ENCODE measurements around the gene FCGR1A.
"Not testable (repeated sequence)": the region's sequence is repeated elsewhere in the genome, so short reads cannot be mapped to it uniquely, and the experiment has no call there.

Gene FCGR1A

GRCh38 chr1:149782600-149782999, at the start of gene FCGR1A:
Gene FCGR1A (plus strand): TSS chr1:149782694. CDS start chr1:149782744, 50 bp downstream.
- DNase-seq (ENCODE audit: extremely low read depth in 1 of 2, low read depth in 1 of 2): not testable (repeated sequence)

- DNase-seq (ENCODE audit: extremely low read depth in 1 of 2, low read depth in 1 of 2): not testable (repeated sequence)
These were observed 49.7 kb upstream of the FCGR1A start for GRCh38 chr1:149732781-149733180.

- not testable (repeated sequence) for DNase-seq (ENCODE audit: extremely low read depth in 1 of 2, low read depth in 1 of 2)
These were observed 47.8 kb upstream of the FCGR1A start for GRCh38 chr1:149734692-149735091.

DNA sequence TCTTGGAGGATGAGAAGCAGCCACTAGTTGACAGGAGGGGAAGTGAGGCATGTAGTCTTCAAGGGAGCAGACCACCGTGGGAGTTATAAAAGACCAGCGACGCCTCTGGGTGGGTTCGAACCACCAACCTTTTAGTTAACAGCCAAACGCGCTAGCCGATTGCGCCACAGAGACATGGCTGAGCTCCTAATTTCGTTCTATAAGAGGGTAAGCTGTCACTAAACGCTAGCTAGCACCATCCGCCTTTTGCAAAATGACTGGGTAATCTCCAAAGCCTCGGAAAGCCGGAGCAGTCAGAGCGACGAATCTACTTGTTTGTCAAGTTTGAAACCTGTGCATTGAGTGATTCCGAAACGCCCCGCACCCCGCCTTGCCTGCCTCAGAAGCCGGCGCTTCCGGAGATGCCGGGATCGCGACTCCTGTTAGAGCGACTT, 42.3 kb upstream of the FCGR1A start:
- DNase-seq (ENCODE audit: extremely low read depth in 1 of 2, low read depth in 1 of 2): not testable (repeated sequence)

DNA sequence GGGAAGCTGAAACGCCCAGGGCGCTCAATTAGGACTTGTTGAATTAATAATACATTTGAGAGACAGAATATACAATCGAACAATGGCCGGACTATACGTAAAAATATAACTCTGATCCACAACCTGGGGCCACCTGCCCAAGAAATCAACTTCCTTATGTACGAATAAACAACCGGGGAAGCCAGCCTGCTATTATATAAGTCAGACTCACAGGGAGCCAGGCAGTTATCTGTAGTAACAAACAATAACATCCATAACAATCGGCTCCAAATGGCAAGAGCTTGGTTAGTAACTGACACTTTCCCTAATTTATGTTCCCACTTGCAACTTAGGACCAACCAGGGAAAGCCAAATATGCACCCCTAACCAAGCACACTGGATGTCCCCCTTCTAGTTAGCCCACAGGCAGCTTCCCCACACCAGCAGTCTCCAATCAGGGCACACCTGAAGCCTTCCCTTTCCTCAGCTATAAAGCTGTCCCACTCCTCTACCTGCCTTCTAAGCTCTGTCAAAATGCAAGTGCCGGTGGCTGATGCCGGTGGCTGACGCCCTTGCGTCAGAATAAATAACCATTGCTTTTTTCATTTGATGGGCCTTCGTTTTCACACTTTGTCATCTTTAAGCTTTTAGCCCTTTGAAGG, 41.8 kb upstream of the FCGR1A start:
- not testable (repeated sequence) for DNase-seq (ENCODE audit: extremely low read depth in 1 of 2, low read depth in 1 of 2)

GRCh38 chr1:149741914-149742313, 40.6 kb upstream of the FCGR1A start:
- DNase-seq (ENCODE audit: extremely low read depth in 1 of 2, low read depth in 1 of 2): not testable (repeated sequence)

- not testable (repeated sequence) for DNase-seq (ENCODE audit: extremely low read depth in 1 of 2, low read depth in 1 of 2)
These were observed 35.8 kb upstream of the FCGR1A start for GRCh38 chr1:149746463-149747356.

GRCh38 chr1:149747359-149748143, 34.9 kb upstream of the FCGR1A start:
- DNase-seq (ENCODE audit: extremely low read depth in 1 of 2, low read depth in 1 of 2): not testable (repeated sequence)

- not testable (repeated sequence) for DNase-seq (ENCODE audit: extremely low read depth in 1 of 2, low read depth in 1 of 2)
These were observed 34.4 kb upstream of the FCGR1A start for GRCh38 chr1:149748144-149748500.

DNA sequence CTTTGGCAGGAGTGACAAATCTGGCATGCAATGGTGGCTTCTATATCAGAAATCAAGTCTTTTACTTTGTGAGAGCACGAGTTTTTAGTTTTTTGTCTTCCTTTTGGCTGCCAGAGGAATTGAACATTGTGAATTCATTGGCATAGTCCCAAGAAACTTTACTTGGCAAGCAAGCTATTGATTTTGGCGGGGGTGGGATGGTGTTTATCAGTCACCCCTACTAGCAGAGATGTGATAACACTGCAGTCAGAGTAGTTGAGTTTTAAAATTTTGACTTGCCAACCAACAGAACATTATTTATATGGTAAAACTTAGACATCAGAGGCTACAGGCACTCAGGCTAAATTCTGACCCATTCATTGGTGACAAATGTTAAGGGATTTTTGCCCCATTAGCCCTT, 31.9 kb upstream of the FCGR1A start:
- not testable (repeated sequence) for DNase-seq (ENCODE audit: extremely low read depth in 1 of 2, low read depth in 1 of 2)

DNA sequence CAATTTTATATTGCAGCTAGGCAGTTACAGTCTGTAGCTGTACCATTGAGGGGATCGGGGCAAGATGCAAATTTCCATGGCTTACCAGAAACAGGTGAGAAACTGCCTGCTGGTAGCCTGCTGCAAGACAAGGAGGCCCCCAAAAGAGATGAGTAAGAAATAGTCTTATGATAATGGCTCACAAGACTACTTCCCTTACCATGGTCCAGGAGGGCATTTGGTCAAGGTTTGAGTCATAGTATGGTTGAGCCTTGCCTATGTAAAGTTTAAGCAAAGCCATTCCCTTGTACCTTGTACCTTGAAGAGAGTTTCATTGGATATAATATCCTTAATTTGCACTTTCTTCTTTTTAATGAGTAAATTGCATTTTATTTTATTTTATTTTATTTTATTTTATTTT, 30.3 kb upstream of the FCGR1A start:
- not testable (repeated sequence) for DNase-seq (ENCODE audit: extremely low read depth in 1 of 2, low read depth in 1 of 2)

DNA sequence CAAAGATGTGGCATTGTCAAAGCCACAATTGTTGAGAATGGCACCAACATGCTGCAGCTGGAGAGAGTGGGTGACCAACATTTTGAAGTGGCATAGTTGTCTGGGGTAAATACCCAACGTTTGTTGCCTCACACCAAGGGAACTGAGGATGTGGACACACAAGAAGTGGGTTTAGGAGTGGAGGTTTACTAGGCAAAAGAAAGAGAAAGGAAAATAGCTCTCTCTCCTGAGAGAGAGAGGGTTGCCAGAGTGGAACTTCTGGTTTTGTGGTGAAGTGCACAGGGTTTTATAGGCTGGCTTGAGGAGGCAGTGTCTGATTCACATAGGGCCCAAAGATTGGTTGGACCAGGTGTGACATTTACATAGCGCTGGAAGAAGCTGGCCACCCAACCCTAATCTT, 29.0 kb upstream of the FCGR1A start:
- DNase-seq (ENCODE audit: extremely low read depth in 1 of 2, low read depth in 1 of 2): not testable (repeated sequence)

DNA sequence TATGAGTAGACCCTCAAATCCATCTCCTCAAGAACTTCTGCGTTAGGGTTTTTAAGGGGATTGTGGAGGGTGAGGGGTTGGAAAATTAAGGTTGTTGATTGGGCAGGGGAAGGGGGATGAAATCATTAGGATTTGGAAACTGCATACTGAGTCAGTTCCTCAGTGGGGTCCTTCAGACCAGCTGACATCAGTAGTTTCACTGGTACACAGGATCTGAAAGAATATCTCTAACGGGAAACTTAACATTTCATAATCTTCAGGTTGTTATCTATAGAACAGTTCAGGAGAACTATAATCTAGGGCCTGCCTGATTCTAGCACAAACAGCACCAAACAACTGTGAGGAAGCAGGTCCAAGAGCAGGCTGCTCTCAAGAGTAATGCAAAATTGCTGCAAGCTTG, 27.2 kb upstream of the FCGR1A start:
- DNase-seq (ENCODE audit: extremely low read depth in 1 of 2, low read depth in 1 of 2): not testable (repeated sequence)

- not testable (repeated sequence) for DNase-seq (ENCODE audit: extremely low read depth in 1 of 2, low read depth in 1 of 2)
These were observed 20.2 kb upstream of the FCGR1A start for GRCh38 chr1:149762294-149762693.

- not testable (repeated sequence) for DNase-seq (ENCODE audit: extremely low read depth in 1 of 2, low read depth in 1 of 2)
These were observed 18.2 kb upstream of the FCGR1A start for GRCh38 chr1:149764087-149764800.

GRCh38 chr1:149766241-149766640, 16.3 kb upstream of the FCGR1A start:
- DNase-seq (ENCODE audit: extremely low read depth in 1 of 2, low read depth in 1 of 2): not testable (repeated sequence)

GRCh38 chr1:149769216-149769615, 13.3 kb upstream of the FCGR1A start:
- not testable (repeated sequence) for DNase-seq (ENCODE audit: extremely low read depth in 1 of 2, low read depth in 1 of 2)

DNA sequence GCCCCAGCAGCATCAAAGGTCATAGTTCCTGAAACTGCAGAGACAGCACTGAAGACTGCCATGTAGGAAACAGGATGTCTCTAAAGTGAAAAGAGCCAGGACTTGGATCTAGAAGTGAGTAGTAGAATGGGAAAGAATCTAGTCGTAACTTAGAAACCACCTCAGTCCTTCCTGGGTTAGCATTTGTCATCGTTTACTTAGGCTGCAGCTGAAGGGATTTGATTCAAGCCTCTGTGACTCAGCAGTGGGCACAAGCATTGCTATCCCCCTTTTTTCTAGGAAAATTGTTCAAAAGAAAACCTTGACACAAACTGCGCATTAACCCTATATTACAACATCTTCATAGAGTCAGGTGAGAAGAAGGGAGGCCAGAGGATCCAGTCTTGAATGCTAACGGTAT, 11.8 kb upstream of the FCGR1A start:
- not testable (repeated sequence) for DNase-seq (ENCODE audit: extremely low read depth in 1 of 2, low read depth in 1 of 2)

DNA sequence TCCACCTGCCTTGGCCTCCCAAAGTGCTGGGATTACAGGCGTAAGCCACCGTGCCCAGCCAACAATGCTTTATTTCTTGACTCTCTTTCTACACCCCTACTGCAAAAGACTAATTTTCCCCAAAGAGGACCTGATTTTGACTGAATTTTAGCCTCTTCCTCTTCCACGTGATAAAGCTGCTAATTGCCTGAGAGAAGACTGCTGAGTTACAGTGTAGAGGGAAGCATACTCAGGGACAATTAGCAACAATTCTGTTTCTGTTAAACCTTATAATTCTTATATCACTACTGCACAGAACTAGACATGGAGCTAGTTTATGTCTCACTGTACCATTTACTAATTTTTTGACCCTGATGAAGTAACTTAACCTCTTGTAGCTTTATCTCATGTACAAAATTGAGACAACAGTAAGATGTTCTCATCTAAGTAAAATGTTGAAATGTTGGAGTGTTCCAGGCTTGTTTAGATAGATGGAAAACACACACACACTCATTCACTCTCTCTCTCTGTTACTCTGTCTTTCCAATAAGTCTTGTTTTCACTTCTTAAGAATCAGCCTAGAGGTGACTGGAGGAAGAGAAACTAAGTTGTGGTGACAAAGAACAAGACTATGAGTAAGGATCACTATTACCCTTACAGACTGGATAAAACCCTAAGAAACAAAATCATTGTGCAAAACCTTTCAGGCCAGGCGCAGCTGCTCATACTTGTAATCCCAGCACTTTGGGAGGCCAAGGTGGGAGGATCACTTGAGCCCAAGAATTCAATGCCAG, 10.7 kb upstream of the FCGR1A start:
- DNase-seq (ENCODE audit: extremely low read depth in 1 of 2, low read depth in 1 of 2): not testable (repeated sequence)

All from activated CD8-positive, alpha-beta memory T cell treated with anti-CD3 and anti-CD28 coated beads for 1 hour (primary cell).